Measurements from ENCODE around the gene CBX7. TPM values are rescaled to one million over a fixed set of nuclear protein-coding genes. Genes with fewer than 3 reads are reported as not detected.
A peak's percentile ranks its signal among the peaks of the same experiment; 100 is the strongest.

CBX7 gene
- total and polyA plus RNA-seq, 12 donors: 34.5 to 85.8 (median 75.8) TPM

DNA sequence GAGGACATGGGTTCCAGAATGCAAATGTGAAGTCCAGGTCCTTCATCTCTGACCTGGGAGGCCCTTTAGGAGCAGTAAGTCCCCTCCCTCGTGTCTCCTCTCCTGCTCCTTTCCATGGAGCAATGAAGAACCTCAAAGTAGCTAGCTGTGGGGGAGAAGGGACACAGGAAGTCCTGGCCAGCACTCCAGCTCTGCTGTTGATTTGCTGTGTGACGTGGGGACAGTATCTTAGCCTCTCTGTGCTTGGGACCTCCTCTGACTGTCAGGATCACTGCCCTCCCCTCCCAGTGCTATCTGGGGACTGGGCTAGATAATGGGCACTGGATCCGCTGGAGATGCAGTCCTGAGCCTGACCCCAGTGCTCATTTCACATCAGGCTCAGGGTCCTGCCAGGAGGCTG, 56.5 kb downstream of the CBX7 start:
- TF ChIP-seq, protein P1, sequence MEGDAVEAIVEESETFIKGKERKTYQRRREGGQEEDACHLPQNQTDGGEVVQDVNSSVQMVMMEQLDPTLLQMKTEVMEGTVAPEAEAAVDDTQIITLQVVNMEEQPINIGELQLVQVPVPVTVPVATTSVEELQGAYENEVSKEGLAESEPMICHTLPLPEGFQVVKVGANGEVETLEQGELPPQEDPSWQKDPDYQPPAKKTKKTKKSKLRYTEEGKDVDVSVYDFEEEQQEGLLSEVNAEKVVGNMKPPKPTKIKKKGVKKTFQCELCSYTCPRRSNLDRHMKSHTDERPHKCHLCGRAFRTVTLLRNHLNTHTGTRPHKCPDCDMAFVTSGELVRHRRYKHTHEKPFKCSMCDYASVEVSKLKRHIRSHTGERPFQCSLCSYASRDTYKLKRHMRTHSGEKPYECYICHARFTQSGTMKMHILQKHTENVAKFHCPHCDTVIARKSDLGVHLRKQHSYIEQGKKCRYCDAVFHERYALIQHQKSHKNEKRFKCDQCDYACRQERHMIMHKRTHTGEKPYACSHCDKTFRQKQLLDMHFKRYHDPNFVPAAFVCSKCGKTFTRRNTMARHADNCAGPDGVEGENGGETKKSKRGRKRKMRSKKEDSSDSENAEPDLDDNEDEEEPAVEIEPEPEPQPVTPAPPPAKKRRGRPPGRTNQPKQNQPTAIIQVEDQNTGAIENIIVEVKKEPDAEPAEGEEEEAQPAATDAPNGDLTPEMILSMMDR (IDR thresholded peaks at IDR 0.05): no peak
- no peaks in the 10 kb centered on the region for H3K9me3 ChIP-seq
- no peak overlapping the region for H3K4me3 ChIP-seq
- peak overlapping the region in 1 of 10 donors; percentile 85 for H3K27ac ChIP-seq
- H3K4me1 ChIP-seq: peaks cover 0 to 50% (median 8%) of the 10 kb centered on the region in 9 donors
- 83 to 86% methylated on average over 3 of the region's 3 CpGs for WGBS, 2 donors
- no peak for ATAC-seq
- H3K36me3 ChIP-seq: no peaks in the 10 kb centered on the region
- DNase-seq: no peak
- H3K27me3 ChIP-seq: peaks cover 0 to under 1% (median 0%) of the 10 kb centered on the region in 7 donors
- intact Hi-C loops (cut with DNase I): no loop called here

DNA sequence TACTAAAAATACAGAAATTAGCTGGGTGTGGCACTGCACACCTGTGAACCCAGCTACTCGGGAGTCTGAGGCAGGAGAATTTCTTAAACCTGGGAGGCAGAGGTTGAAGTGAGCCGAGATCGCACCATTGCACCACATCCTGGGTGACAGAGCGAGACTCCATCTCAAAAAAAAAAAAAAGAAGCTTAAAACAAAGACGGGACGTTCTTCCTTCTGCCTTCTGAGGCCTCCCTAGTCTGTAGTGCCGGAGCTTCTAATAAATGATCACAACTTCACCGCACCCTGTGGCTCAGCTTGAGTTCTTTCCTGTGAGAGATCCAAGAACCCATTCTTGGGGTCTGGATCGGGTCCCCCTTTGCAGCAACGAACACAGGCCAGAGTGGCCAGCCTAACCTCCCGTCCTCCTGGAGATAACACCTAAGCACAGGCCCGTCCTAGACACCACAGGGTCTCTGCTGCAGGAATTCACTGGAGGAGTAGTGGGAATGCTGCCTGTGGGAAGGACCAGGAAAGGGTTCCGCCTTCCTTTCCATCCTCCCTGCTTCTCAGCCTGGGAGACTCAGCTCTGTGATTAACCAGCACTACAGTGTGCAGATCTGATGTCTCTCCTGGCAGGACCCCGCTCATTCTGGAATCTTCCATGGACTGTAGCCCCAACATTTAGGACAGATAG, 57.6 kb downstream of the CBX7 start:
- H3K36me3 ChIP-seq: no peaks in the 10 kb centered on the region
- intact Hi-C loops (cut with DNase I): no loop called here
- H3K4me1 ChIP-seq: peaks cover 0 to 57% (median 8%) of the 10 kb centered on the region in 9 donors
- H3K27me3 ChIP-seq: peaks cover 0 to 4% (median 0%) of the 10 kb centered on the region in 7 donors
- H3K27ac ChIP-seq: peak overlapping the region in 1 of 10 donors; percentile 71
- 86% methylated on average over 14 of the region's 14 CpGs for WGBS, 2 donors
- DNase-seq (no peak), ATAC-seq (no peak)
- TF ChIP-seq, protein P1 (IDR thresholded peaks at IDR 0.05): no peak
- no peaks in the 10 kb centered on the region for H3K9me3 ChIP-seq
- H3K4me3 ChIP-seq: no peak overlapping the region

DNA sequence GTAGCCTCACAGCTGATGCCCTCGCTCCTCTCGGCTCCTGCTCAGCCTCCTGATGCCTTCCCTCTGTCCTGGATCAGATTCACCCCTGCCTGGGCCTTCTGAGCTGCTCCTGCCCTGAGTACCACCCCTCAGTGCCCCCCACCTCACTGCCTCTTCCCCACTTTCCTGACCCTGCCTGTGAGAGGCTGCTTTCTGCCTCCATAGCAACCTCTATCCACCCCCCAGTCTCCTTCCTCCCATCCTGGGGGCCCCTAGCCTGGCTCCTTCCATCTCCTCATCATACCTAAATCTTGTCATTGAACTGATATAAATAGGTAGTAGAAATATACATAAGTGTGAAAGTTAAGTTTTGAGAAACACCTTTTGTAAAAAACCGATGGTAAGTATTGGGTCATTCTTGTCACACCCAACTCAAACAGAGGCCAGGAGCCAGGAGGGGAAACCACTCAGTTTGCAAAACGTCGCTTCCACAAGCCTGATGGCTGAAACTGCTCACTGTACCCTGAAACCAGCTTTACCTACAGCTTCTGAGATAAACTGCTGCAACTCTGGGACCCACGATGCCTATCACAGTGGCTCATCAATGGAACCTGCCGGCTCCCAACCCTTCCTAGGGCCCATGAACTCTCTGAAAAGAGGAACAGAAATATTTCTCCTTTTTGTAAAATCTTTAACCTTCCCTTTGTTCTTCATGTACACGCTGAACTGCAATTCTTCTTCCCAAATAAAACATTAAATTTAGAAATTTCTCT, 60.2 kb downstream of the CBX7 start:
- 75 to 77% methylated on average over 8 of the region's 8 CpGs for WGBS, 2 donors
- Histone ChIP-seq H3K27me3 (peaks cover 0 to 4% (median 0%) of the 10 kb centered on the region in 7 donors), H3K9me3 (no peaks in the 10 kb centered on the region), H3K4me3 (no peak overlapping the region), H3K36me3 (no peaks in the 10 kb centered on the region), H3K4me1 (peaks cover 0 to 45% (median 7%) of the 10 kb centered on the region in 9 donors), H3K27ac (peak overlapping the region in 1 of 10 donors; percentile 78)
- no peak for DNase-seq
- intact Hi-C loops (cut with DNase I): no loop called here
- no peak for ATAC-seq
- TF ChIP-seq, protein P1 (IDR thresholded peaks at IDR 0.05): no peak

DNA sequence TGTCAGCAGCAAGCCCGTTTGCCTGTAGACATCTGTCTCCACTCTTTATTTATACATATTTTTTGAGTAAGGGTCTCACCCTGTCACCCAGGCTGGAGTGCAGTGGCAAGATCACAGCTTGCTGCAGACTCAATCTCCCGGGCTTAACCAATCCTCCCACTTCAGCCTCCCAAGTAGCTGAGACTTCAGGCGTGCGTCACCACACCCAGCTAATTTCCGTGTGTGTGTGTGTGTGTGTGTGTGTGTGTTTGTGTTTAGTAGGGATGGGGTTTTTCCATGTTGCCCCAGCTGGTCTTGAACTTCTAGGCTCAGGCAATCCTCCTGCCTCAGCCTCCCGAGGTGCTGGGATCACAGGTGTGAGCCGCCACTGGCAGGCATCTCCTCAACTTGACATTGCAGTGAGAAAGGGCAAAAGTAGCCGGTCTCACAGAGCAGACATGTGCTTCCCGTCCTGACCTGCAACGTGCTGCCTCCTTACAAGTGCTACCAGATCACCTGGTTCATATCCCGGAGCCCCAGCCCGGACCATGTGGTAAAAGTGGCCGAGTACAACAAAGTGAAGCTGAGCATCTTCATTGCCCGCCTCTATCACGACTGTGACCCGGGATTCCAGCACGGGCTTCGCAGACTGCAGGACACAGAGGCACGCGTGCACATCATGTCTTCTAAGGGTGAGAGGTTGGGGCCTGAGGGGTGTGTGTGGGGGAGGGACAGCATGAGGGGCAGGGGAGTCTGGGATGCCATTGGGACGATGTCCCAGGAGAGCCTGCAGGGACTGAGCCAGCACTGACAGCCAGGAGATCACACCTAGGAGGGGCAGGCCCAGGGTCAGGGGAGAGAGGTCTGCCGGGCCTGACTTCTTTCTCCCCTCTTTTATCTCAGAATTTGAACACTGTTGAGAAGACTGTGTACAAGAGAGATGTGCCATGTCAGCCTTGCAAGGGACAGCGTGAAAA, 61.1 kb downstream of the CBX7 start:
- Histone ChIP-seq H3K4me3 (no peak overlapping the region), H3K36me3 (peaks cover 0 to 4% (median 0%) of the 10 kb centered on the region in 9 donors), H3K9me3 (no peaks in the 10 kb centered on the region), H3K27ac (peak overlapping the region in 1 of 10 donors; percentile 85), H3K27me3 (peaks cover 0 to 4% (median 0%) of the 10 kb centered on the region in 7 donors), H3K4me1 (peaks cover 0 to 36% (median 5%) of the 10 kb centered on the region in 9 donors)
- intact Hi-C loops (cut with DNase I): no loop called here
- 78 to 79% methylated on average over 23 of the region's 23 CpGs for WGBS, 2 donors
- ATAC-seq (no peak), DNase-seq (no peak)
- TF ChIP-seq, protein P1 (IDR thresholded peaks at IDR 0.05): no peak

Measured in heart right ventricle (tissue), 16 donors.